Thyroid gland (tissue), 4 donors: ENCODE data around the gene ETDB.
"Not testable (repeated sequence)": the region's sequence is repeated elsewhere in the genome, so short reads cannot be mapped to it uniquely, and the experiment has no call there.

Source experiments
- POLR2A ChIP-seq, 2 donors: fragments of 450-650 bp; IDR thresholded peaks; one replicate each; pipeline ENCODE4 v1.6.1; 2017; ENCODE audit warnings: antibody characterized with exemption in 2 of 2, mild to moderate bottlenecking in 2 of 2, moderate library complexity in 1 of 2
- TF ChIP-seq, protein P1 (sequence below), 6 experiments: fragments of 200-600 bp in 3 of 6; fragments of 450-650 bp in 3 of 6; sonication (generic) in 3 of 6; IDR thresholded peaks; one replicate each; pipeline ENCODE4 v1.5.1; 2016 to 2019; ENCODE audit warnings: antibody characterized with exemption in 6 of 6, mild to moderate bottlenecking in 2 of 6, inconsistent platforms in 1 of 6, moderate library complexity in 1 of 6

DNA sequence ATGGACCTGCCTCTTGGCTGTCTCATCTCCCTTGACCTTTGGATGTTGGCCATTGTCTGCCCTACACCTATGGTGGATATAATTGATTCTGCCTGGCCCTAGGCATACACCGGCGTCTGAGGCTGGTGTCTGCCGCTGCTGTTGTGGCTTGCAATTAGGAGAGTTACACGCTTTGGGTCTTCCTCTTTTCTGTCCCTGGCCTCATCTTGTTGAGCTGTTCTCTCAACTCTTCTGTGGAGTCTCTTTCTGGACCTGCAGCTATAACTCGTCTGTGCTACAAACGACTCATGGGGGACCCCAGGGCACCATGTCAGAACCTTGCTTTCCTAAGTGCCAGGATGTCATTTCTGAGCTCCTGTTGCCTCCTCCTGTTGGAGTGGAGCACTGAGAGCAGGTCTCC is 5.8 kb upstream of the ETDB start:
- TF ChIP-seq, protein P1, sequence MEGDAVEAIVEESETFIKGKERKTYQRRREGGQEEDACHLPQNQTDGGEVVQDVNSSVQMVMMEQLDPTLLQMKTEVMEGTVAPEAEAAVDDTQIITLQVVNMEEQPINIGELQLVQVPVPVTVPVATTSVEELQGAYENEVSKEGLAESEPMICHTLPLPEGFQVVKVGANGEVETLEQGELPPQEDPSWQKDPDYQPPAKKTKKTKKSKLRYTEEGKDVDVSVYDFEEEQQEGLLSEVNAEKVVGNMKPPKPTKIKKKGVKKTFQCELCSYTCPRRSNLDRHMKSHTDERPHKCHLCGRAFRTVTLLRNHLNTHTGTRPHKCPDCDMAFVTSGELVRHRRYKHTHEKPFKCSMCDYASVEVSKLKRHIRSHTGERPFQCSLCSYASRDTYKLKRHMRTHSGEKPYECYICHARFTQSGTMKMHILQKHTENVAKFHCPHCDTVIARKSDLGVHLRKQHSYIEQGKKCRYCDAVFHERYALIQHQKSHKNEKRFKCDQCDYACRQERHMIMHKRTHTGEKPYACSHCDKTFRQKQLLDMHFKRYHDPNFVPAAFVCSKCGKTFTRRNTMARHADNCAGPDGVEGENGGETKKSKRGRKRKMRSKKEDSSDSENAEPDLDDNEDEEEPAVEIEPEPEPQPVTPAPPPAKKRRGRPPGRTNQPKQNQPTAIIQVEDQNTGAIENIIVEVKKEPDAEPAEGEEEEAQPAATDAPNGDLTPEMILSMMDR (IDR thresholded peaks at IDR 0.05): not testable (repeated sequence)
- not testable (repeated sequence) for TF ChIP-seq POLR2A (IDR thresholded peaks at IDR 0.05)
